HepG2 (cell line): Measurements from ENCODE around the gene APC2. TPM values are rescaled to one million over a fixed set of nuclear protein-coding genes. Genes with fewer than 3 reads are reported as not detected.

Source experiments
- ARHGAP35 ChIP-seq: sonication (generic); formaldehyde crosslinking; IDR thresholded peaks from 2 replicates; pipeline ENCODE4 v1.9.0; 2022; ENCODE audit warnings: mild to moderate bottlenecking, inconsistent platforms, moderate library complexity, missing genetic modification reagents, borderline replicate concordance
- CHD2 ChIP-seq: IDR thresholded peaks from 2 replicates; pipeline ENCODE4 v1.6.1; 2011; ENCODE audit warnings: low read depth, low read length, improper control_type of control experiment
- CHD4 ChIP-seq: fragments of 200-600 bp; sonication (generic); IDR thresholded peaks from 2 replicates; pipeline ENCODE4 v1.7.0; 2017; ENCODE audit warnings: mild to moderate bottlenecking, low read length, borderline replicate concordance
- FOXK2 ChIP-seq: fragments of 450-650 bp; IDR thresholded peaks from 2 replicates; pipeline ENCODE4 v1.6.1; 2016
- HOXA5 ChIP-seq: sonication (generic); formaldehyde crosslinking; IDR thresholded peaks from 2 replicates; pipeline ENCODE4 v1.4.0; 2020; ENCODE audit warnings: missing genetic modification reagents
- KAT8 ChIP-seq: IDR thresholded peaks from 2 replicates; pipeline ENCODE4 v1.6.1; 2016; ENCODE audit warnings: missing genetic modification reagents, missing compliant biosample characterization
- NKX3-1 ChIP-seq: sonication (generic); formaldehyde crosslinking; IDR thresholded peaks from 2 replicates; pipeline ENCODE4 v1.5.0; 2020; ENCODE audit warnings: missing genetic modification reagents
- NR2F1 ChIP-seq, 2 experiments: fragments of 450-650 bp in 1 of 2; formaldehyde crosslinking in 1 of 2; IDR thresholded peaks; 2 replicates each; pipeline versions ENCODE4 v1.5.0 to v1.6.1; 2016 to 2020; ENCODE audit warnings: mild to moderate bottlenecking in 1 of 2, missing compliant biosample characterization in 1 of 2, missing genetic modification reagents in 1 of 2, moderate library complexity in 1 of 2
- PCBP2 ChIP-seq: fragments of 200-400 bp; formaldehyde crosslinking; optimal IDR thresholded peaks from 2 replicates; pipeline ENCODE3; 2018; ENCODE audit warnings: low read length, low read depth; ENCODE audit not compliant: poor library complexity, severe bottlenecking
- XRCC5 ChIP-seq: fragments of 200-400 bp; formaldehyde crosslinking; optimal IDR thresholded peaks from 2 replicates; pipeline ENCODE3; 2017; ENCODE audit warnings: mild to moderate bottlenecking, low read length
- ZBTB20 ChIP-seq: sonication (generic); formaldehyde crosslinking; IDR thresholded peaks from 2 replicates; pipeline ENCODE4 v1.8.1; 2023; ENCODE audit warnings: missing genetic modification reagents, low read depth, mild to moderate bottlenecking, borderline replicate concordance
- ZBTB42 ChIP-seq: sonication (generic); formaldehyde crosslinking; IDR thresholded peaks from 2 replicates; pipeline ENCODE4 v1.5.0; 2020; ENCODE audit warnings: mild to moderate bottlenecking, missing genetic modification reagents
- ZKSCAN1 ChIP-seq: fragments of 150-350 bp; IDR thresholded peaks from 2 replicates; pipeline ENCODE4 v1.6.1; 2014; ENCODE audit warnings: low read length
- ZNF12 ChIP-seq: sonication (generic); formaldehyde crosslinking; IDR thresholded peaks from 2 replicates; pipeline ENCODE4 v1.5.0; 2020; ENCODE audit warnings: missing genetic modification reagents
- ZNF20 ChIP-seq: sonication (generic); formaldehyde crosslinking; IDR thresholded peaks from 2 replicates; pipeline ENCODE4 v1.4.0; 2020; ENCODE audit warnings: mild to moderate bottlenecking, moderate library complexity, missing genetic modification reagents
- ZNF282 ChIP-seq: fragments of 450-650 bp; IDR thresholded peaks from 2 replicates; pipeline ENCODE4 v1.6.1; 2018; ENCODE audit not compliant: partially characterized antibody
- ZNF496 ChIP-seq: sonication (generic); formaldehyde crosslinking; IDR thresholded peaks from 2 replicates; pipeline ENCODE4 v1.8.1; 2023; ENCODE audit warnings: mild to moderate bottlenecking, moderate library complexity, missing genetic modification reagents; ENCODE audit not compliant: insufficient replicate concordance
- ZNF543 ChIP-seq: sonication (generic); formaldehyde crosslinking; IDR thresholded peaks from 2 replicates; pipeline ENCODE4 v1.4.0; 2020; ENCODE audit warnings: mild to moderate bottlenecking, missing genetic modification reagents
- ZNF589 ChIP-seq: sonication (generic); formaldehyde crosslinking; conservative IDR thresholded peaks from 2 replicates; pipeline ENCODE4 v1.8.0; 2022; ENCODE audit warnings: mild to moderate bottlenecking, moderate library complexity, missing genetic modification reagents
- ZNF670 ChIP-seq: sonication (generic); formaldehyde crosslinking; IDR thresholded peaks from 2 replicates; pipeline ENCODE4 v1.8.0; 2022; ENCODE audit warnings: mild to moderate bottlenecking, missing genetic modification reagents, borderline replicate concordance
- ZNF83 ChIP-seq: sonication (generic); formaldehyde crosslinking; IDR thresholded peaks from 2 replicates; pipeline ENCODE4 v1.4.0; 2020; ENCODE audit warnings: missing genetic modification reagents, mild to moderate bottlenecking, borderline replicate concordance
- ZSCAN25 ChIP-seq: sonication (generic); formaldehyde crosslinking; IDR thresholded peaks from 2 replicates; pipeline ENCODE4 v1.8.0; 2022; ENCODE audit warnings: mild to moderate bottlenecking, missing genetic modification reagents
- polyA plus RNA-seq, 8 experiments: library from polyadenylated mRNA; depleted of rRNA in 3 of 8; stranded (reverse) in 7 of 8; unstranded in 1 of 8; fragments of >200 nt; fragmentation: Illumina TruSeq in 4 of 8; extraction: Trizol in 4 of 8; gene quantifications; 2 replicates each; pipeline versions ENCODE4 v1.2.1 to v1.2.3, GENCODE V29; 2011 to 2016; ENCODE audit warnings: low read depth in 4 of 8, missing spikeins in 1 of 8, mixed read lengths in 1 of 8; ENCODE audit not compliant: insufficient read depth in 1 of 8
- total RNA-seq, 5 experiments: library from RNA; depleted of rRNA; stranded (reverse); fragments of >200 nt; fragmentation: Illumina TruSeq; extraction: Trizol; gene quantifications; 2 replicates each; pipeline ENCODE4 v1.2.3, GENCODE V29; 2016; ENCODE audit warnings: low read depth in 1 of 5
- TF ChIP-seq, protein P1 (sequence below): IDR thresholded peaks from 2 replicates; pipeline ENCODE4 v1.6.1; 2012; ENCODE audit warnings: low read length, improper control_type of control experiment
- TF ChIP-seq, protein P2 (sequence below): sonication (generic); formaldehyde crosslinking; IDR thresholded peaks from 2 replicates; pipeline ENCODE4 v1.5.1; 2020; ENCODE audit warnings: mild to moderate bottlenecking, missing genetic modification reagents, moderate library complexity

APC2 gene
- total and polyA plus RNA-seq, 2 of the 13 experiments (the other 11 are each of a cell fraction or from before 2014, with no cell fraction given) = 0.08 to 0.22 TPM

DNA sequence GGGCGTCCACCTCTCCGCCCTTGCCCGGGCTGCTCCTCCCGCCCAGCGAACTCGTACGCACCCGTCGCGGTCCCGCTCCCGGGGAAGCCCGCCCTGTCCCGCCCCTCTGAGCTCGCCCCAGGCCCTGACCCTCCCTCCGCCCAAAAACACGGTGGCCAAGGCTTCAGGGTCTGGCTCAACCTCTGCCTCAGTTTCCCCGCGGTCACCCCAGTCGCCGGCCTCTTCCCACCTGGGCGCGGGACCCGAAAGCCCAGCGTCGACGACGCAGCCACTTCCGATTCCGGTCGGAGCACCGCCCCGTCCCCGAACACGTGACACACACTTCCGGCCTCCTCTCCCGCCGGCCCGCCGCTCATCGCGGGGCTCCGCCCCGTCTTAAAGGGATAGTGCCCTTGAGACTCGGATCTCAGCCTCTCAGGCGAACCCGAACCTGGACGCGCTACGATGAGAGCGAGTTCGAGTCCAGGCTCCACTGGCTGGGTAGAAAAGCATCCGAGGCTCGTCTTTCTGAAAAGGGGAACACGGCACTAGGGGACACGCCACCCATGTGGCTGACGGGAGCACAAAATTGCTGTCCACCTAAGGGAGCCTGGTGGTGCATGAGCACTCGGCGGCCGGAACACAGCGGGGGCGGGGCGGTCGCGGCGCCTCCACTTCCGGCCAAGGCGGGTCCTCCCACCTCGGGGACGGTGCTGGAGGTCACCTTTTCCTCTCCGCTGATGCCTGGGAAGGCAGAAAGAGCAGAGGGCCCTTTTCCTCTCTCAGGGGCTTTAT lies 29.2 kb downstream of the APC2 start, which contains the start of gene C19orf25 (continued):
- TF ChIP-seq, protein P1, sequence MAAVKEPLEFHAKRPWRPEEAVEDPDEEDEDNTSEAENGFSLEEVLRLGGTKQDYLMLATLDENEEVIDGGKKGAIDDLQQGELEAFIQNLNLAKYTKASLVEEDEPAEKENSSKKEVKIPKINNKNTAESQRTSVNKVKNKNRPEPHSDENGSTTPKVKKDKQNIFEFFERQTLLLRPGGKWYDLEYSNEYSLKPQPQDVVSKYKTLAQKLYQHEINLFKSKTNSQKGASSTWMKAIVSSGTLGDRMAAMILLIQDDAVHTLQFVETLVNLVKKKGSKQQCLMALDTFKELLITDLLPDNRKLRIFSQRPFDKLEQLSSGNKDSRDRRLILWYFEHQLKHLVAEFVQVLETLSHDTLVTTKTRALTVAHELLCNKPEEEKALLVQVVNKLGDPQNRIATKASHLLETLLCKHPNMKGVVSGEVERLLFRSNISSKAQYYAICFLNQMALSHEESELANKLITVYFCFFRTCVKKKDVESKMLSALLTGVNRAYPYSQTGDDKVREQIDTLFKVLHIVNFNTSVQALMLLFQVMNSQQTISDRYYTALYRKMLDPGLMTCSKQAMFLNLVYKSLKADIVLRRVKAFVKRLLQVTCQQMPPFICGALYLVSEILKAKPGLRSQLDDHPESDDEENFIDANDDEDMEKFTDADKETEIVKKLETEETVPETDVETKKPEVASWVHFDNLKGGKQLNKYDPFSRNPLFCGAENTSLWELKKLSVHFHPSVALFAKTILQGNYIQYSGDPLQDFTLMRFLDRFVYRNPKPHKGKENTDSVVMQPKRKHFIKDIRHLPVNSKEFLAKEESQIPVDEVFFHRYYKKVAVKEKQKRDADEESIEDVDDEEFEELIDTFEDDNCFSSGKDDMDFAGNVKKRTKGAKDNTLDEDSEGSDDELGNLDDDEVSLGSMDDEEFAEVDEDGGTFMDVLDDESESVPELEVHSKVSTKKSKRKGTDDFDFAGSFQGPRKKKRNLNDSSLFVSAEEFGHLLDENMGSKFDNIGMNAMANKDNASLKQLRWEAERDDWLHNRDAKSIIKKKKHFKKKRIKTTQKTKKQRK = no peak
- TF ChIP-seq ZSCAN25 (no peak), NKX3-1 (no peak; the same call in 1 of the 2 replicates), XRCC5 (peak; percentile 69), ZNF496 (no peak), ARHGAP35 (CRISPR knock-in tag) (peak; percentile 47; the same call in 1 of the 2 replicates), ZNF670 (CRISPR knock-in tag) (peak; percentile 85), FOXK2 (no peak), ZKSCAN1 (peak; percentile 91), ZNF282 (no peak), ZNF83 (CRISPR knock-in tag) (0 out of 2 replicates have a peak, but pooled peaks have one; percentile 36), ZBTB20 (CRISPR knock-in tag) (no peak; the same call in 1 of the 2 replicates), CHD2 (0 out of 2 replicates have a peak, but pooled peaks have one; percentile 28), PCBP2 (no peak), ZNF20 (CRISPR knock-in tag) (no peak), CHD4 (peak; percentile 79; the same call in 1 of the 2 replicates), ZNF589 (CRISPR knock-in tag) (no peak), KAT8 (CRISPR knock-in tag) (peak; percentile 92), HOXA5 (CRISPR knock-in tag) (no peak), ZBTB42 (CRISPR knock-in tag) (no peak), ZNF12 (no peak), NR2F1 (CRISPR knock-in tag; IDR thresholded peaks at IDR 0.05) (no peak), ZNF543 (CRISPR knock-in tag) (no peak)
- TF ChIP-seq, protein P2, sequence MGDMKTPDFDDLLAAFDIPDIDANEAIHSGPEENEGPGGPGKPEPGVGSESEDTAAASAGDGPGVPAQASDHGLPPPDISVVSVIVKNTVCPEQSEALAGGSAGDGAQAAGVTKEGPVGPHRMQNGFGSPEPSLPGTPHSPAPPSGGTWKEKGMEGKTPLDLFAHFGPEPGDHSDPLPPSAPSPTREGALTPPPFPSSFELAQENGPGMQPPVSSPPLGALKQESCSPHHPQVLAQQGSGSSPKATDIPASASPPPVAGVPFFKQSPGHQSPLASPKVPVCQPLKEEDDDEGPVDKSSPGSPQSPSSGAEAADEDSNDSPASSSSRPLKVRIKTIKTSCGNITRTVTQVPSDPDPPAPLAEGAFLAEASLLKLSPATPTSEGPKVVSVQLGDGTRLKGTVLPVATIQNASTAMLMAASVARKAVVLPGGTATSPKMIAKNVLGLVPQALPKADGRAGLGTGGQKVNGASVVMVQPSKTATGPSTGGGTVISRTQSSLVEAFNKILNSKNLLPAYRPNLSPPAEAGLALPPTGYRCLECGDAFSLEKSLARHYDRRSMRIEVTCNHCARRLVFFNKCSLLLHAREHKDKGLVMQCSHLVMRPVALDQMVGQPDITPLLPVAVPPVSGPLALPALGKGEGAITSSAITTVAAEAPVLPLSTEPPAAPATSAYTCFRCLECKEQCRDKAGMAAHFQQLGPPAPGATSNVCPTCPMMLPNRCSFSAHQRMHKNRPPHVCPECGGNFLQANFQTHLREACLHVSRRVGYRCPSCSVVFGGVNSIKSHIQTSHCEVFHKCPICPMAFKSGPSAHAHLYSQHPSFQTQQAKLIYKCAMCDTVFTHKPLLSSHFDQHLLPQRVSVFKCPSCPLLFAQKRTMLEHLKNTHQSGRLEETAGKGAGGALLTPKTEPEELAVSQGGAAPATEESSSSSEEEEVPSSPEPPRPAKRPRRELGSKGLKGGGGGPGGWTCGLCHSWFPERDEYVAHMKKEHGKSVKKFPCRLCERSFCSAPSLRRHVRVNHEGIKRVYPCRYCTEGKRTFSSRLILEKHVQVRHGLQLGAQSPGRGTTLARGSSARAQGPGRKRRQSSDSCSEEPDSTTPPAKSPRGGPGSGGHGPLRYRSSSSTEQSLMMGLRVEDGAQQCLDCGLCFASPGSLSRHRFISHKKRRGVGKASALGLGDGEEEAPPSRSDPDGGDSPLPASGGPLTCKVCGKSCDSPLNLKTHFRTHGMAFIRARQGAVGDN (CRISPR knock-in tag) = peak; percentile 90
